Myocyte (in vitro differentiated cells): ENCODE measurements around the gene ITIH4. TPM values are rescaled to one million over a fixed set of nuclear protein-coding genes. Genes with fewer than 3 reads are reported as not detected.

ENCODE experiments used
- DNase-seq: peaks from one replicate; pipeline ENCODE4 v3.0.0-alpha.2; 2012; ENCODE audit warnings: low read depth
- total RNA-seq: library from RNA; depleted of rRNA; stranded (reverse); fragments of >200 nt; gene quantifications from 2 replicates; pipeline ENCODE4 v1.2.3, GENCODE V29; 2014

ITIH4 gene
- total RNA-seq, 1 donor from 2014 or later: 5.0 TPM

DNA sequence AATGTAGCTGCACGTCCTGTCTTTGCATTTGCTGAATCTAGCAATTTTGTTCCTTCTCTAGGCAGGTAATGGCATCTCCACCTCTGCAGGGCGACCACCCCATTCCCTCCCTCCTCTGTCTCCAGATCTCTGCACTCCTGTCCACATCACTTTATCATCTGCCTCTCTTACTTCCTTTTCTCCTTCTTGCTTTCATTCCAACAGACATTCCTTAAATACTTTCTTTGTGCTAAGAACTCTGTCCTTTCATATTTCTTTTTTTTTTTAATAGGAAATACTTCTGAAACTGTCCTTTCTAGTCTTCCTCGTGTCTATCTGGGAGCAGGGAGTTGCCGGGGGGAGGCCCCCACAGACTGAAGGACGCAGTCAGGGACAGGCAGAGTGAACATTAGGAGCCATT lies 28.6 kb downstream of the ITIH4 start:
- DNase-seq: no peak

GRCh38 chr3:52800079-52800478 lies 30.4 kb downstream of the ITIH4 start:
- DNase-seq: no peak

- no peak for DNase-seq
These were observed 31.4 kb downstream of the ITIH4 start for GRCh38 chr3:52798978-52799476.

DNA sequence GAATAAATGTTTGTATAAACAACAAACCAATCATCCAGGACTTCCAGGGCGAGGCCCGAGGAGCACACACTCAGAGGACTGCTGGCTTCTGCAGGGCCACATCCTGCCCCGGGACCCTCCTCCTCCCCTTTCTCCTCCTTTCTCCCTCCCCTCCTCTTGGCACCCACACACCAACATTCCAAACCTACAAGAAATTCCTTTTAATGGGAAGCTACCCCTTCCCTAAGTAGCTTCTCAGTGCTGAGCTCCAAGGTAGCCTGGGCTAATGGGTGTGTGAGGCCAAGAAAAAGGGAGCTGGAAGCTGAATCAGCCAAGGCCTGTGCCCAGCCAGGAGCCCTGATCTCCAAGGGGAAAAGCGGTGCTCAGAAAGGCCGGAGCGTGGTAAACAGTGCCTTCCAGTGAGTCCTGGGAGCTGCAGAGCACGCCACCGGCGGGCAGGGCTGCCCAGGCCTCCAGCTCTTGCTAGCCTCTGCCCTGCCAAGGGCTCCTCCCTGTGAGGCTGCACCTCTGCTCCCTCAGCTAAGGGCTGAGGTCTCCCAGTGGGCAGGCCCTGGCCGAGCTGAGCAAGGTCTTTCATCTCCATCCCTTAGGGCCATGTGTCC lies 32.0 kb downstream of the ITIH4 start:
- DNase-seq: no peak

- DNase-seq: no peak
These were observed 34.1 kb downstream of the ITIH4 start for GRCh38 chr3:52796411-52796810.

DNA sequence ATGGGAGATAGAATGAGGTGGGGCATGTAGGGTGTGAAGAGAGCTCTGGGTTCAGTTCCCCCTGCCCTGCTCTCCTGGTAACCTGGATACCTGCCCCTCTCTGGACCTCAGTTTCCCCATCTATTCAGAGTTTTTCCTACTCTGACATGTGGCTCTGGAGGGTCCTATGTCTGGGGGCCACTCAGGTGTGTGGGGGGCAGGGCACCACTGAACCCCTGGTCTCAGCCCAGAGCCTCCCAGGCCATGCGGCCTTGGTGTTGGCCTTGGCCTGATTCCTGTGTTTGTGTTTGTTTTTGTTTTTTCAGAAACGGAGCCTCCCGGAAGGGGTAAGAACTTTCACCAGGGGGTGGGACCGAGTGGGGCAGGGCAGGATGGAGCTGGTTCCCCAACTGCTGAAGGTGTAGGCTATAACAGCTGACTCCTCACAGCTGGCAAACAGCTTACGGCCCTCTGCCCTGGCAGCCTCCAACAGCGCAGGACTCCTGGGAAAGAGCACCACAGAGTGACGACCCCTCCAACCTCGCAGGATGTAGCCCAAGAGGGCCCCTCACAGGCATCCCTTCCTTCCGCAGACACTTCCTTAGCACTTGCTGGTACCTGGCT lies 35.1 kb downstream of the ITIH4 start:
- DNase-seq: no peak

GRCh38 chr3:52794612-52795099 lies 35.8 kb downstream of the ITIH4 start, which contains the start of gene ITIH3:
Gene ITIH3, plus strand, starts transcription at chr3:52794796. Its CDS starts 8 bp downstream, at chr3:52794804.
- DNase-seq: no peak

GRCh38 chr3:52793702-52794611 lies 36.5 kb downstream of the ITIH4 start:
- DNase-seq: no peak

DNA sequence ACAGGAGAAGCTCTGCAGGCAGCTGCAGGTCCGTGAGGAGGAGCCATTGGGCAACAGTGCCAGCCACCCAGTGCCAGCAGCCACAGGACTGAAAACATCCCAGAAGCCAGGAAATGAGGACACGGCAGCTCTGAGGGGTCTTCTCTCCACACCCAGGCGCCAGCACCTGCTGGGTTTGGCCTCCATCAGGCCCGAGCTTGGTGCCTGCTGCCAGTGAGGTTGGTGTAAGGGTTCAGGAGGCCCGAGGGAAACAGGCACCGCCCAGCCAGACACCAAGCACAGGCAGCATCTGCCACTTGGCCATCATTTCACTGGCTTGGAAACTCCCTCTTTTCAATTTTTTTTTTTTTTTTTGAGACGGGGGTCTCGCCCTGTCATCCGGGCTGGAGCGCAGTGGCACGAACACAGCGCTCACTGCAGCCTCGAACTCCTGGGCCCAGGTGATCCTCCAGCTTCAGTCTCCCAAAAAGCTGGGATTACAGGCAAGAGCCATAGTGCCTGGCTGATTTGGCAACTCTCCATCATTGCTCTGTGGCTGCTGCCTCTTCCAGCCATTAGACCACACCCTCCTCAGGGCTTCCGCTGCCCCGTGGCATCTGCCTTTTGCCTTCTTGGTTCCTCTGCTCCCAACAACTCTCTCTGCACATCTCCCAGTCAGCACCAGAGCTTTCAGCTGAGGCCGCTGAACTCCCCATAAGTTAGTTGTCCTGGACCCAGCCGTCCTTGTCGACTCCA lies 37.3 kb downstream of the ITIH4 start:
- peak; percentile 45 for DNase-seq

- no peak for DNase-seq
These were observed 38.1 kb downstream of the ITIH4 start for GRCh38 chr3:52792413-52792812.

- no peak for DNase-seq
These were observed 38.5 kb downstream of the ITIH4 start for GRCh38 chr3:52791928-52792327.

DNA sequence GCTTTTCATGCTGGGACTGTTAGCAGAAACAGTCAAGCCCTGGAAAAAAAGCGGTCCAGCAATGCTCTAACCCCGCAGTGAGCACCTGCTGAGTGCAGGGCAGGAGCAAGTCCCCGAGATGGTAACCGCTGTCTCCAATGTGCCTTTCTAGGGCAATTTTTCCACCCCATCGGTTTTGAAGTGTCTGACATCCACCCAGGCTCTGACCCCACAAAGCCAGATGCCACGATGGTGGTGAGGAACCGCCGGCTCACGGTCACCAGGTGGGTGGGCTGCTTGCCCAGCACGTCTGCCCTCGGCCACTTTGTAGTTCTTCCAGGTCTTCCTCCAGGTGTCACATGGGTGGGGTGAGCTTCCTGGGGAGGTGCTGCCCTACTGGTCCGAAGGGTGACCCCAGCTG lies 39.1 kb downstream of the ITIH4 start:
- DNase-seq: no peak

DNA sequence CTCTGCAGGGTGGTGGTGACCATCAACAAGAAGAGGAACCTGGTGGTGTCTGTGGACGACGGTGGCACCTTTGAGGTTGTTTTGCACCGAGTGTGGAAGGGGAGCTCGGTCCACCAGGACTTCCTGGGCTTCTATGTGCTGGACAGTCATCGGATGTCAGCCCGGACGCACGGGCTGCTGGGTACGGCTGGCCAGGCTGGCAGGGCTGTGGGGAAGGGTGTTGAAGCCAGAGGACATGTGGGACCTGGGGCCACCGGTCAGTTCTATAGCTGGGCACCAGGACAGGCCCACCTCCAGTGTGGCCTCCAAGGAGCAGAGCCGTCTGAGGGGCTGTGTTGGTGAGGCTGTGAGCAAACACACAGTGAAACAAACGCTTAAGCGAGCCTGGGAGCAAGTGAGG lies 39.7 kb downstream of the ITIH4 start:
- DNase-seq: no peak

- DNase-seq: no peak
These were observed 40.1 kb downstream of the ITIH4 start for GRCh38 chr3:52790337-52790736.

- no peak for DNase-seq
These were observed 40.8 kb downstream of the ITIH4 start for GRCh38 chr3:52789746-52790040.

DNA sequence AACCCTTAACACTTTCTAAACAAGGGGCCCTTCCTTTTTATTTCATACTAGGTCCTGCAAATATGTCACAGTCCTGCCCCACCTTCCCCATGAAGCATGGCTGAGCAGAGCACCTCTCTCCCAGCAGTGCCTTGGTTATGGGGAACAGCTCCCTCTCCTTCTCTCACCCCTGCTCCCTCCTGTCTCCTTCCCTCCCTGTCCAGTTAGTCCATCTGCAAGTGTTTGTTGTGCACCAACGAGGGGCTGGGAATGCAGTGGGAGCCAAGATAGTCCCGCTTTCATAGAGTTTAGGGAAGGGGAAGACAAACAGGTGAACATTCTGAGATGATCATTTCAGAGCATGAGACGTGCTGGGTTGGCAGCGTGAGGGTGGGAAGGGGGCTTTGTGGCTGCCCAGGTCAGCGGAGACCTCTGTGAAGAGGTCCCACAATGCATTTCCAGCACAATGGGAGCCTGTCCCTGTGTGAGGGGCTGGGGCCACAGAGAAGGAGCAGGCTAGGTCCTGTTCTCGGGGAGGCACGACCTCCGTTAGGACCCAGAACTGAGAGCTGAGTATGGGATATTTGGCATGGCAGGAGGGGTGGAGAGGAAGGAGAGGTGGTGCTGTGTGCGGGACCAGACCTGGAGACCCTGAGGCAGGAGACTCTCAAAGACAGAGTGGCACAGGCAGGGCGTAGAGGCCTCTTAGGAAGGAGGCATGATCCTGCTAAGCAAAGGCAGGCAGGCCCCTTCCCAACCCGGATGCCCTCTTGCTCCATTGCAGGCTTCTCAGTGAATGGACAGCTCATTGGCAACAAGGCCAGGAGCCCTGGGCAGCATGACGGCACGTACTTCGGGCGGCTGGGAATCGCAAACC lies 41.4 kb downstream of the ITIH4 start:
- DNase-seq: no peak

DNA sequence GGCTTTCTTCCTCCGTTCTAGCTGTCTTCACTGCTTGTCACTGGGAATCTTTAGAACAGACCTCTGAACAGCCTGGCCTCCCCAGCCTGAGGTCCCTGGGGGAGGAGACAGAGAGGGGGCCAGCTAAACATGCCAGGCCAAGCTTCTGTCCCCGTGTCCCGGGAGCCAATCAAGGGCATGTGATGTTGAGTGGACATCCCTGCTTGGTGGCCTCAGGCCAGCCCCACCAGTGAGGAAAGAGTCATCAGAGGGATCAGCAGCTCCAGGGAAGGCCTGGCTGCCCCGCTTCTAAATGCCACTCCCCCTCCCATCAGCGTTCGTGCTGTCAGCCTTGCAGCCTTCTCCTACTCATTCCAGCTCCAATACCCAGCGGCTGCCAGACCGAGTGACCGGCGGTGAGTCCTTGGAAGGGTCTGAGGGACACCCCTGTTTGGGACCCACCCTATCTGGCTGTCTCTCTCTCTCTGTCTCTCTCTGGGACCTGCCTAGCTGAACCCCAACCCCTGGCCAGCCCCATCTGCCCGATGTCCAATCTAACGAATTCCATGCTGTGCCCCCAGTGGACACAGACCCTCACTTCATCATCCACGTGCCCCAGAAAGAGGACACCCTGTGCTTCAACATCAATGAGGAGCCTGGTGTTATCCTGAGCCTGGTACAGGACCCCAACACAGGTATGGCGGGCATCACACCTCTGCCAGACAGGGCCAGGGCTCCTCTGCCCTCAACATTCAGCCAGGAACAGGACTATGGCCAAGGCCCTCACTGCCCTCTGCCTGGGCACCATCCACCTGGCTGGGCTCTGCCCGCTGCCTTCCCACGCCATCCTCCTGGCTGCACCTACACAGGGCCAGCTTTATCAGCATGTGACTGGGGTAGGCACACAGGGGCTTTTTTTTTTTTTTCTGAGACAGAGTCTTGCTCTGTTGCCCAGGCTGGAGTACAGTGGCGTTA lies 42.5 kb downstream of the ITIH4 start:
- DNase-seq: no peak

- DNase-seq: no peak
These were observed 43.2 kb downstream of the ITIH4 start for GRCh38 chr3:52787246-52787645.
